Central memory CD8-positive, alpha-beta T cell (primary cell): Measurements from ENCODE around the gene SOX8.

ENCODE experiments used
- ATAC-seq: fragments of 150-1000 bp; cut with Tn5 transposase; replicated peaks from 2 replicates; pipeline ENCODE4 v1.10.0; 2022; ENCODE audit warnings: mild to moderate bottlenecking, moderate FRiP score, moderate number of reproducible peaks; ENCODE audit not compliant: poor library complexity, severe bottlenecking; ENCODE audit errors: extremely low read depth
- DNase-seq, 2 donors: peaks; one replicate each; pipeline ENCODE4 v3.0.0; 2021; ENCODE audit warnings: low spot score in 2 of 2
- H3K27ac Mint-ChIP-seq: one replicate; pipeline ENCODE4 v1.8.0; 2022; ENCODE audit warnings: low read depth, mild to moderate bottlenecking, moderate library complexity, mixed read lengths
- H3K27me3 Mint-ChIP-seq: one replicate; pipeline ENCODE4 v1.8.0; 2022; ENCODE audit warnings: mixed read lengths
- H3K36me3 Mint-ChIP-seq: one replicate; pipeline ENCODE4 v1.8.0; 2022; ENCODE audit warnings: mild to moderate bottlenecking, moderate library complexity, mixed read lengths; ENCODE audit not compliant: insufficient read depth
- H3K4me1 Mint-ChIP-seq: one replicate; pipeline ENCODE4 v1.8.0; 2022; ENCODE audit warnings: mixed read lengths
- H3K4me3 Mint-ChIP-seq: one replicate; pipeline ENCODE4 v1.8.0; 2022; ENCODE audit warnings: mild to moderate bottlenecking, moderate library complexity, mixed read lengths
- H3K9me3 Mint-ChIP-seq: one replicate; pipeline ENCODE4 v1.8.0; 2022; ENCODE audit warnings: mixed read lengths

The SOX8 gene

GRCh38 chr16:1011316-1012082, 29.9 kb downstream of the SOX8 start:
- Mint-ChIP-seq H3K36me3 (peaks cover 4% of the 10 kb centered on the region), H3K4me3 (no peak overlapping the region), H3K9me3 (no peaks in the 10 kb centered on the region), H3K27ac (no peak overlapping the region), H3K4me1 (no peaks in the 10 kb centered on the region), H3K27me3 (peaks cover 29% of the 10 kb centered on the region)
- DNase-seq = no peak
- ATAC-seq = no peak

GRCh38 chr16:1012135-1012534, 30.6 kb downstream of the SOX8 start:
- Mint-ChIP-seq H3K4me1 (no peaks in the 10 kb centered on the region), H3K27me3 (peaks cover 29% of the 10 kb centered on the region), H3K4me3 (no peak overlapping the region), H3K36me3 (peaks cover 4% of the 10 kb centered on the region), H3K9me3 (no peaks in the 10 kb centered on the region), H3K27ac (no peak overlapping the region)
- no peak for ATAC-seq
- DNase-seq = no peak

DNA sequence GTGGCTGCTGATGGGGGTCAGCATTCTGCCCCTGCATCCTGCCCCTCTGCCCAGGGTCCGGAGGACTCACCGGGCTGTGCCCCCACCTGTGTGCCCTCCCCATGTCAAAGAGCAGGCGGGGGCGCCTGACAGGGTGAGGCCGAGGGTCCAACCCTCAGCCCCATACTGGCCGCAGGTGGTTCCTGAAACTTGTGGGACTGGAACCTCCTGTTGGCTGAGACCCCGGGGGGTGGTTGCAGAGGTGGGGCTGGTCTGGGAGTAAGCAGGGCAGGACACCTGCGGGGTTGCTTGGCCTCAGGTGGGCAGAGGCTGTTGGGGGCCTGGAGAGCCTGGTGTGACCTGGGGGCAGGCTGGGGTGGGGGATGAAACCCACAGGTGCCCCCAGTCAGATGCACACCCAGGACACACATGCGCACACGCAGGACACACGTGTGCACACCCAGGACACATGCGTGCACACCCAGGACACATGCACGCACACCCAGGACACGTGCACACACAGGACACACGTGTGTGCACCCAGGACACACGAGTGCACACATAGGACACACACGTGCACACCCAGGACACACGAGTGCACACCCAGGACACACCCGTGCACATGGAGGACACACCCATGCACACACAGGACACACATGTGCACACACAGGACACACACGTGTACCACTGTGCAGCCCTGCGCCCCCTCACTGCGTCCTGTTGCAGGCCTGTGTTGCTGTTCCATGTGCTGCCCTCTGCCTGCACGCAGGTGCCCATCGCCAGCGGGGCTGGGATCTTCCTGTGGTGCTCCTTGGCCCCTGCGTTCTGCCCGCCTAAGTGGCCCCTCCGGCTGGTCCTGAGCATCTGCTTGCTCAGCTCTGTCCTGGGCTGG, 31.4 kb downstream of the SOX8 start:
- Mint-ChIP-seq H3K27ac (no peak overlapping the region), H3K4me1 (no peaks in the 10 kb centered on the region)

DNA sequence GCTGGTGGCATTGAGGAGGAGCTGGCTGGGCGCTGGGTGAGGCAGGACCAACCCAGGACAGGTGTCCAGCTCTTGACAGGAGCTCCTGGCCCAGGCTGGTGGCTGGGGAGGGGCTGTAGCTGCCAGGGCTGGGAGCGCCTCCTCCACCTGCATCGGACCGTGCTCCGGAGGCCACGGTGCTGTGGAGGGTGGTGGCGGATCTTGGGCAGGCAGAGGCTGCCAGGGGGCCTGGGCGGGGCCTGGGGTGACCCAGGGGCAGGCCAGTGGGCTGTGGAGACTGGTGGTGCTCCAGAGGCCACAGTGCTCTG, 32.0 kb downstream of the SOX8 start:
- Mint-ChIP-seq H3K9me3 (no peaks in the 10 kb centered on the region), H3K27ac (no peak overlapping the region), H3K4me3 (no peak overlapping the region), H3K36me3 (peaks cover 2% of the 10 kb centered on the region), H3K4me1 (no peaks in the 10 kb centered on the region), H3K27me3 (peaks cover 23% of the 10 kb centered on the region)
- ATAC-seq (no peak), DNase-seq (no peak)

More for the DNA sequence above, 31.4 kb downstream of the SOX8 start:
- no peaks in the 10 kb centered on the region for H3K9me3 Mint-ChIP-seq
- H3K27me3 Mint-ChIP-seq = peaks cover 29% of the 10 kb centered on the region
- ATAC-seq = no peak
- peaks cover 2% of the 10 kb centered on the region for H3K36me3 Mint-ChIP-seq
- DNase-seq = no peak
- H3K4me3 Mint-ChIP-seq = no peak overlapping the region

DNA sequence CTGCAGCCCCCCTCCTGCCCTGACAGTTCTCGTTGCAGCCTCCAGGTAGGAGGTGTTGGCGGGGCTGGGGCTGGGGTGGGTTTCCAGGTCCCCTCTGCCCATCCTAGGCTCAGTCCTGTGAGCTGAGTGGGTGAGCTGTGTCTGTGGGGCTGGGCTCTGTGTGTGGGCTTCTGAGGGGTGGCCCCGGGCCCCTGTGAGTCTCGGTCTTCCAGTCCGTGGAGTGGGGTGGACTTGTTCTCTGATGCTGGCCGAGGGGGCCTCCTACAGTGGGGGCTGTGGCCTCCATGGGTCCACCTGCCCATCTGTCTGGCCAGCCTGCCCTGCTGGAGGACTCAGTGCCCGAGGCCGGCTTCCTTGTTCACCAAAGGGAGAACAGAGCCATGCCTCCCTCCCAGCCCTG, 32.7 kb downstream of the SOX8 start:
- no peak for ATAC-seq

GRCh38 chr16:1014771-1015495, 33.4 kb downstream of the SOX8 start:
- Mint-ChIP-seq H3K27me3 (peaks cover 15% of the 10 kb centered on the region), H3K9me3 (no peaks in the 10 kb centered on the region), H3K36me3 (no peaks in the 10 kb centered on the region), H3K4me3 (no peak overlapping the region), H3K4me1 (no peaks in the 10 kb centered on the region), H3K27ac (no peak overlapping the region)
- ATAC-seq = no peak
- no peak for DNase-seq

More for the DNA sequence above, 32.7 kb downstream of the SOX8 start:
- H3K4me3 Mint-ChIP-seq = no peak overlapping the region
- no peak overlapping the region for H3K27ac Mint-ChIP-seq
- H3K9me3 Mint-ChIP-seq = no peaks in the 10 kb centered on the region
- H3K36me3 Mint-ChIP-seq = peaks cover 2% of the 10 kb centered on the region
- no peak for DNase-seq
- H3K27me3 Mint-ChIP-seq = peaks cover 22% of the 10 kb centered on the region
- no peaks in the 10 kb centered on the region for H3K4me1 Mint-ChIP-seq

DNA sequence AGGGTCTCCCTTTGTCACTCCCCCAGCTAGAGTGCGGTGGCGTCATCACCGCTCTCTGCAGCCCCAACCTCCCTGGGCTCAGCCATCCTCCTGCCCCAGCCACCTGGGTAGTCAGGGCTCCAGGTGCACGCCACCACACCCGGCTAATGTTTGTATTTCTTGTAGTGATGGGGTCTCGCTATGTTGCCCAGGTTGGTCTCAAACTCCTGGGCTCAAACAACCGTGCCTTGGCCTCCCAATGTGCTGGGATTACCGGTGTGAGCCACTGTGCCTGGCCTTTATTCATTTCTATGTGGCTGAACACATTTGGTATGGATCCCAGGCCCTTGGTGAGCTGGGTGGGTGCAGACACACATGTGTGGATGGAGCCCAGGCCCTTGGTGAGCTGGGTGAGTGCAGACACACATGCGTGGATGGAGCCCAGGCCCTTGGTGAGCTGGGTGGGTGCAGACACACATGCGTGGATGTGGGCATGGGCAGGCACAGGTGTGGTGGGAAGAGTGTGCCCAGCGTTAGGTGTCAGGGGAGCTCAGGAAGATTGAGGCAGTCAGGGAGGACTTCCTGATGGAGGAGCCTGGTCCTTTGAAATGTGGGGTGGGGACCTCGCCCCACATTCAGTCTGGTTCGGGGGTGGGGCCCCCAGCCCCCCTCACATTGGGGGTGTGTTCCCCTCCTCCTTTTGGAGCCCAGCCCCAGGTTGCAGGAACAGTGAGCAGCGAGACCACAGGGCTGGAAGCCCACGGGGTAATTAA, 37.1 kb downstream of the SOX8 start:
- Mint-ChIP-seq H3K27ac (peak overlapping the region; percentile 49), H3K4me1 (no peaks in the 10 kb centered on the region), H3K27me3 (peaks cover 6% of the 10 kb centered on the region), H3K36me3 (no peaks in the 10 kb centered on the region), H3K9me3 (no peaks in the 10 kb centered on the region), H3K4me3 (no peak overlapping the region)
- no peak for ATAC-seq
- no peak for DNase-seq

GRCh38 chr16:1019231-1020090, 37.9 kb downstream of the SOX8 start:
- Mint-ChIP-seq H3K4me3 (no peak overlapping the region), H3K36me3 (no peaks in the 10 kb centered on the region), H3K4me1 (no peaks in the 10 kb centered on the region), H3K27ac (peak overlapping the region; percentile 49), H3K9me3 (no peaks in the 10 kb centered on the region), H3K27me3 (peaks cover 6% of the 10 kb centered on the region)
- ATAC-seq (no peak), DNase-seq (no peak)

DNA sequence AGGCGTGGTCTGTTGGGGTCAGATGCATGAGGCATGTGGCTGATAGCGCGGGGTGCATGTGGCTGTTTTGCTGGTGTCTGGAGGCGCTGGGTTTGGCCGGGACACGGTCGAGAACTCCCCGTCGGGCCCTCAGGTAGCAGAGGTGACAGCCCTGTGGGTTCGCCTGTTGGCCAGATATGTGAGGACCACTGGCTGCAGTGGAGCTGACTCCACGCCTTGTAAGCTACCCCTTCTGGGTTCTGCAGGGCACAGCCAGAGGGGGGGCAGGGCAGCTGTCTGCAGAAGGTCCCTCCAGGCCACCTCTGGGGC, 38.5 kb downstream of the SOX8 start:
- Mint-ChIP-seq H3K4me3 (no peak overlapping the region), H3K36me3 (no peaks in the 10 kb centered on the region), H3K4me1 (no peaks in the 10 kb centered on the region), H3K27me3 (peaks cover 6% of the 10 kb centered on the region), H3K9me3 (no peaks in the 10 kb centered on the region), H3K27ac (no peak overlapping the region)
- DNase-seq = no peak
- ATAC-seq = no peak

DNA sequence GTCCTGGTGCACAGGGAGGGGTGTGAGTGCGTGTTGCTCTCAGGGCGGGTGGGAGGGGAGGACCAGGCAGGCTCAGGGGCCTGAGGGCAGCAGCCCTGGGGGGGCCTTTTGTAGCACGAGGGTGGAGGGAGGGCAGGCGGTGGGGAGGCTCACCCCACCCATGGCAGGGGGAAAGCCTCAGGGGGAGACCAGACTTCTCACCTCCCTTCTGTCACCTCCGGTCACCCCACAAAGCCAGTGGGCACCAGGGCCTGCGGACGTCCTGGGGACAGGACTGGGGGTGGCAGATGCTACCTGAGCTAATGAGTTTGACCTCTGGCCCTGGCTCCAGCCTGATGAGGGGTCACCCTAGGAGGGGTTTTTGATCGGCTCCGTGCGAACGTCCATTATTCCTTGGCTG, 39.0 kb downstream of the SOX8 start:
- Mint-ChIP-seq H3K27ac (no peak overlapping the region), H3K9me3 (no peaks in the 10 kb centered on the region), H3K36me3 (no peaks in the 10 kb centered on the region), H3K4me3 (no peak overlapping the region), H3K4me1 (no peaks in the 10 kb centered on the region), H3K27me3 (peaks cover 6% of the 10 kb centered on the region)
- DNase-seq (no peak), ATAC-seq (no peak)

GRCh38 chr16:1021553-1022160, 40.1 kb downstream of the SOX8 start:
- no peak overlapping the region for H3K4me3 Mint-ChIP-seq
- no peaks in the 10 kb centered on the region for H3K36me3 Mint-ChIP-seq
- H3K4me1 Mint-ChIP-seq = no peaks in the 10 kb centered on the region
- no peaks in the 10 kb centered on the region for H3K9me3 Mint-ChIP-seq
- H3K27me3 Mint-ChIP-seq = peaks cover 6% of the 10 kb centered on the region
- no peak overlapping the region for H3K27ac Mint-ChIP-seq
- ATAC-seq (no peak), DNase-seq (no peak)
